Body of pancreas (tissue), 4 donors: ENCODE data around the gene AJAP1.

Experiments
- CTCF ChIP-seq, 7 experiments: fragments of 450-650 bp in 4 of 7; fragments of 200-600 bp in 3 of 7; sonication (generic) in 3 of 7; IDR thresholded peaks; one replicate each; pipeline ENCODE4 v1.5.1; 2016 to 2019; ENCODE audit warnings: antibody characterized with exemption in 7 of 7
- POLR2A ChIP-seq, 3 donors: fragments of 450-650 bp; IDR thresholded peaks; one replicate each; pipeline ENCODE4 v1.6.1; 2016; ENCODE audit warnings: antibody characterized with exemption in 3 of 3, mild to moderate bottlenecking in 2 of 3

- TF ChIP-seq POLR2A (IDR thresholded peaks at IDR 0.05): no peak
- no peak for TF ChIP-seq CTCF (IDR thresholded peaks at IDR 0.05)
These were observed 10.2 kb downstream of the AJAP1 start for GRCh38 chr1:4664606-4665005.
